Mucosa of descending colon (tissue), 3 donors: ENCODE data around the gene ZNF558. TPM values are rescaled to one million over a fixed set of nuclear protein-coding genes. Genes with fewer than 3 reads are reported as not detected.

Experiments used
- ATAC-seq: fragments of 200-7000 bp; cut with Tn5 transposase; one replicate; pipeline ENCODE4 v1.9.1; 2020; ENCODE audit warnings: mild to moderate bottlenecking, moderate library complexity
- DNase-seq, 3 donors: peaks; one replicate each; pipeline ENCODE4 v3.0.0-alpha.2; 2020
- H3K36me3 ChIP-seq: fragments of 200-600 bp; one replicate; pipeline ENCODE4 v1.8.0; 2021; ENCODE audit warnings: low read depth, mild to moderate bottlenecking
- H3K4me1 ChIP-seq: fragments of 200-600 bp; one replicate; pipeline ENCODE4 v1.8.0; 2021; ENCODE audit warnings: low read depth, mild to moderate bottlenecking
- H3K4me3 ChIP-seq: fragments of 200-600 bp; one replicate; pipeline ENCODE4 v1.8.0; 2021; ENCODE audit warnings: mild to moderate bottlenecking
- H3K9me3 ChIP-seq: fragments of 200-600 bp; one replicate; pipeline ENCODE4 v1.8.0; 2021; ENCODE audit warnings: mild to moderate bottlenecking
- CTCF ChIP-seq: fragments of 200-600 bp; IDR thresholded peaks from one replicate; pipeline ENCODE4 v1.8.0; 2022; ENCODE audit warnings: antibody characterized with exemption, mild to moderate bottlenecking
- intact Hi-C, 2 donors: fragments of 100-400 bp; cut with DNase I in 1 of 2; cut with micrococcal nuclease in 1 of 2; formaldehyde crosslinking; loops; one replicate each; pipeline versions ENCODE4 v1.11.0 to v1.11.1; 2022; cut with DNase I, micrococcal nuclease
- total RNA-seq, 3 donors: library from RNA; stranded (reverse); fragmentation: NEBNext Ultra II Directional in 2 of 3; extraction: Animal tissue kit (Norgen Biotek cat#: 25700) in 2 of 3; gene quantifications; one replicate each; pipeline versions ENCODE4 v1.2.1 to v1.2.4, GENCODE V29; 2021 to 2023
- donor health status: DM: no; HTN: no; CAD: no; lungs with moderate emphysema.
- donor health status: DM: no; HTN: no; CAD: no.
- donor health status: DM: no; HTN: yes; CAD: no.

Gene ZNF558
- total RNA-seq, 3 donors from 2014 or later = 19.1 to 28.6 (median 25.5) TPM

DNA sequence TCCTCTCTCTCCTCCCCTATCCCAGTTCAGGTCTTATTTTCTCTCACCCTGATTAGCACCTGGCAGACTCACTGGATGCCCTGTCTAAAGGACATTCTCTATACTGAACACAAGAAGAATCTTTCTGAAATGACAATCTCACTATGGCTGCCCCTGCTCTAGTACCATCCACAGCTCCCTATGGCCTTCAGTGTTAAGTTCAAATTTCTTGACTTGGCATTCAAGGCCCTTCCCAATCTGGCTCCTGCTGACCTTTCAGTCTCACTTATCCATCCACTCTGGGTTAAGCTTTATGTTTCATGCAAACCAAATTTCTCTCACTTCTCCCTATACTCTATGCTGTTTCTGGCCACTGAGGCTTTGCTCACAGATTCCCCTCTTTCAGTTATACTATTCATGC, 34.2 kb upstream of the ZNF558 start:
- intact Hi-C loops = no loop called here

GRCh38 chr19:8858260-8858659, 26.2 kb upstream of the ZNF558 start:
- TF ChIP-seq CTCF = no peak
- no peaks in the 10 kb centered on the region for H3K4me1 ChIP-seq
- no peak for DNase-seq
- ATAC-seq = no peak
- no peaks in the 10 kb centered on the region for H3K36me3 ChIP-seq
- intact Hi-C loops = no loop called here
- no peak overlapping the region for H3K4me3 ChIP-seq
- H3K9me3 ChIP-seq = no peaks in the 10 kb centered on the region

More for the DNA sequence above, 34.2 kb upstream of the ZNF558 start:
- no peaks in the 10 kb centered on the region for H3K9me3 ChIP-seq
- H3K4me1 ChIP-seq = no peaks in the 10 kb centered on the region
- no peak for ATAC-seq
- DNase-seq = no peak
- no peak overlapping the region for H3K4me3 ChIP-seq
- no peaks in the 10 kb centered on the region for H3K36me3 ChIP-seq
- no peak for TF ChIP-seq CTCF

GRCh38 chr19:8850488-8850887, 18.4 kb upstream of the ZNF558 start:
- intact Hi-C loops = no loop called here
- DNase-seq = no peak
- no peak for ATAC-seq
- H3K4me1 ChIP-seq = no peaks in the 10 kb centered on the region
- no peak for TF ChIP-seq CTCF
- no peak overlapping the region for H3K4me3 ChIP-seq
- H3K9me3 ChIP-seq = no peaks in the 10 kb centered on the region
- H3K36me3 ChIP-seq = no peaks in the 10 kb centered on the region

- ATAC-seq (no peak), DNase-seq (no peak)
- intact Hi-C loops = no loop called here
- TF ChIP-seq CTCF = no peak
- H3K36me3 ChIP-seq = no peaks in the 10 kb centered on the region
- H3K4me3 ChIP-seq = no peak overlapping the region
- no peaks in the 10 kb centered on the region for H3K9me3 ChIP-seq
- no peaks in the 10 kb centered on the region for H3K4me1 ChIP-seq
These were observed 17.1 kb upstream of the ZNF558 start for GRCh38 chr19:8849232-8849631.

- ATAC-seq (no peak), DNase-seq (no peak)
- Histone ChIP-seq H3K4me3 (no peak overlapping the region), H3K4me1 (no peaks in the 10 kb centered on the region), H3K9me3 (no peaks in the 10 kb centered on the region), H3K36me3 (no peaks in the 10 kb centered on the region)
- TF ChIP-seq CTCF = no peak
- intact Hi-C loops = no loop called here
These were observed 14.7 kb upstream of the ZNF558 start for GRCh38 chr19:8846819-8847218.

- DNase-seq = no peak
- TF ChIP-seq CTCF = no peak
- Histone ChIP-seq H3K9me3 (no peaks in the 10 kb centered on the region), H3K36me3 (no peaks in the 10 kb centered on the region), H3K4me1 (no peaks in the 10 kb centered on the region), H3K4me3 (no peak overlapping the region)
- intact Hi-C loops = no loop called here
- no peak for ATAC-seq
These were observed 8.6 kb upstream of the ZNF558 start for GRCh38 chr19:8840708-8841107.
